SK-N-SH (cell line): Measurements from ENCODE around the gene SAT1. TPM values are rescaled to one million over a fixed set of nuclear protein-coding genes. Genes with fewer than 3 reads are reported as not detected.

ENCODE experiments used
- CTCF ChIA-PET: fragments of 300-600, 350-600 bp; formaldehyde crosslinking; extraction: SDS; loops from one replicate; lab custom pipeline; 2021; lab: Yijun Ruan, JAX
- POLR2A ChIA-PET: fragments of 350-600 bp; sonication (Branson Sonifier 250); formaldehyde crosslinking; extraction: SDS; loops from one replicate; lab custom pipeline; 2020; ENCODE audit warnings: antibody characterized with exemption, inconsistent platforms; lab: Yijun Ruan, JAX
- DNase-seq: peaks from one replicate; pipeline ENCODE4 v3.0.0; 2012
- H2AFZ ChIP-seq: fragments of 200-600 bp; sonication (generic); 2 replicates; pipeline ENCODE4 v1.8.1; 2016; ENCODE audit warnings: antibody characterized with exemption, mild to moderate bottlenecking, low read depth
- H3F3A ChIP-seq: fragments of 200-600 bp; sonication (generic); replicated peaks from 2 replicates; pipeline ENCODE3; 2016; ENCODE audit warnings: antibody characterized with exemption, mild to moderate bottlenecking; ENCODE audit not compliant: insufficient read depth
- H3K27ac ChIP-seq, 2 experiments: fragments of 200-500 bp in 1 of 2; fragments of 200-600 bp in 1 of 2; sonication (Bioruptor generic) in 1 of 2; sonication (generic), shearing (Covaris generic) in 1 of 2; 2 replicates each; pipeline versions ENCODE4 v1.5.1 to v1.6.1; 2014 to 2016; ENCODE audit warnings: low read depth in 2 of 2, inconsistent platforms in 1 of 2, low read length in 1 of 2, mild to moderate bottlenecking in 1 of 2, mixed read lengths in 1 of 2
- H3K27me3 ChIP-seq: fragments of 200-600 bp; sonication (generic), shearing (Covaris generic); 2 replicates; pipeline ENCODE4 v1.6.1; 2016; ENCODE audit warnings: mixed run types; ENCODE audit not compliant: insufficient read depth
- H3K36me3 ChIP-seq, 2 experiments: fragments of 200-500 bp in 1 of 2; fragments of 200-600 bp in 1 of 2; sonication (Bioruptor generic) in 1 of 2; sonication (generic) in 1 of 2; replicated peaks in 1 of 2; 2 replicates each; pipeline versions ENCODE3 to v1.5.1; 2014 to 2016; ENCODE audit warnings: low read length in 1 of 2, mild to moderate bottlenecking in 1 of 2; ENCODE audit not compliant: insufficient read depth in 2 of 2, control insufficient read depth in 1 of 2
- H3K4me1 ChIP-seq, 2 experiments: fragments of 200-500 bp in 1 of 2; fragments of 200-600 bp in 1 of 2; sonication (Bioruptor generic) in 1 of 2; sonication (generic), shearing (Covaris generic) in 1 of 2; 2 replicates each; pipeline versions ENCODE4 v1.5.1 to v1.6.1; 2014 to 2016; ENCODE audit warnings: low read depth in 1 of 2, low read length in 1 of 2, mixed run types in 1 of 2; ENCODE audit not compliant: insufficient read depth in 2 of 2, control insufficient read depth in 1 of 2
- H3K4me2 ChIP-seq: fragments of 200-600 bp; sonication (generic), shearing (Covaris generic); 2 replicates; pipeline ENCODE4 v1.6.1; 2017; ENCODE audit warnings: mixed run types
- H3K4me3 ChIP-seq, 2 experiments: fragments of 200-500 bp in 1 of 2; fragments of 200-600 bp in 1 of 2; sonication (Bioruptor generic) in 1 of 2; sonication (generic), shearing (Covaris generic) in 1 of 2; 2 replicates each; pipeline versions ENCODE4 v1.5.1 to v1.8.1; 2014 to 2016; ENCODE audit warnings: low read depth in 2 of 2, inconsistent platforms in 1 of 2, low read length in 1 of 2, mild to moderate bottlenecking in 1 of 2, mixed read lengths in 1 of 2, moderate library complexity in 1 of 2
- H3K79me2 ChIP-seq: fragments of 200-600 bp; sonication (generic); 2 replicates; pipeline ENCODE4 v1.8.1; 2017; ENCODE audit warnings: mild to moderate bottlenecking; ENCODE audit not compliant: insufficient read depth
- H3K9ac ChIP-seq: fragments of 200-600 bp; sonication (generic); 2 replicates; pipeline ENCODE4 v1.6.1; 2017; ENCODE audit warnings: mixed run types
- H3K9me2 ChIP-seq: fragments of 200-600 bp; sonication (generic); 2 replicates; pipeline ENCODE4 v1.6.1; 2017; ENCODE audit warnings: mixed run types
- H3K9me3 ChIP-seq: fragments of 200-600 bp; sonication (generic); 2 replicates; pipeline ENCODE4 v1.6.1; 2017; ENCODE audit warnings: mixed run types, mild to moderate bottlenecking, moderate library complexity
- H4K20me1 ChIP-seq: fragments of 200-600 bp; sonication (generic); 2 replicates; pipeline ENCODE4 v1.6.1; 2017; ENCODE audit warnings: mild to moderate bottlenecking, mixed run types; ENCODE audit not compliant: insufficient read depth
- RAD21 ChIP-seq: IDR thresholded peaks from 2 replicates; pipeline ENCODE4 v1.6.1; 2012; ENCODE audit warnings: mild to moderate bottlenecking, low read length
- SIN3A ChIP-seq: IDR thresholded peaks from 2 replicates; pipeline ENCODE4 v1.6.1; 2012; ENCODE audit warnings: low read depth, mild to moderate bottlenecking, low read length, moderate library complexity, borderline replicate concordance
- TAF1 ChIP-seq: IDR thresholded peaks from 2 replicates; pipeline ENCODE4 v1.6.1; 2012; ENCODE audit warnings: low read depth, mild to moderate bottlenecking, low read length, moderate library complexity, borderline replicate concordance
- WGBS: methylation state at CpG from one replicate; pipeline ENCODE4 v1.1.6; 2017; ENCODE audit warnings: low lambda C conversion rate; 5-methylcytosine and 5-hydroxymethylcytosine counted together
- polyA plus RNA-seq, 3 experiments: library from polyadenylated mRNA; depleted of rRNA; stranded (reverse); fragments of >200 nt; gene quantifications; 2 replicates each; pipeline ENCODE4 v1.2.3, GENCODE V29; 2012
- small RNA-seq, 7 experiments: library from RNA; depleted of rRNA; stranded (forward); fragments of <200 nt; gene quantifications; one replicate each; pipeline ENCODE3, GENCODE V24; 2012

Gene SAT1
- polyA plus RNA-seq, 1 of the 3 experiments (the other 2 are of a cell fraction) = 131 TPM

- Histone ChIP-seq H3F3A (no peaks in the 10 kb centered on the region), H3K27ac (no peak overlapping the region), H3K4me3 (no peak overlapping the region), H3K9ac (no peak overlapping the region), H3K36me3 (no peaks in the 10 kb centered on the region), H3K9me2 (no peaks in the 10 kb centered on the region), H3K4me2 (no peak overlapping the region), H3K79me2 (no peaks in the 10 kb centered on the region), H3K9me3 (no peaks in the 10 kb centered on the region), H3K4me1 (no peaks in the 10 kb centered on the region), H4K20me1 (no peaks in the 10 kb centered on the region), H2AFZ (no peak overlapping the region), H3K27me3 (no peaks in the 10 kb centered on the region)
- CTCF ChIA-PET = no interaction called here
- POLR2A ChIA-PET = no interaction called here
- no peak for DNase-seq
- TF ChIP-seq SIN3A (no peak), TAF1 (no peak), RAD21 (no peak)
- WGBS = 54% methylated on average over 1 of the region's 1 CpG
Observed at GRCh38 chrX:23832721-23833120, 49.7 kb downstream of the SAT1 start.

Small RNA genes within 50 kb of the gene (small RNA-seq; reads per million reads assigned to genes)
- 0 reads per million in 7 experiments for gene RF00019

Other genes starting within 250 kb of the SAT1 start
- gene PRDX4, start 115.7 kb upstream of the SAT1 start, polyA plus RNA-seq (2012; rRNA removed) = 140 and 164 TPM in 2 replicates
- 23.7 and 32.4 TPM in 2 replicates for gene ACOT9, start 39.9 kb upstream of the SAT1 start, polyA plus RNA-seq (2012; rRNA removed)
- 20.3 and 22.0 TPM in 2 replicates for gene APOO, start 124.8 kb downstream of the SAT1 start, polyA plus RNA-seq (2012; rRNA removed)
- gene CXorf58, start 124.8 kb downstream of the SAT1 start, polyA plus RNA-seq (2012; rRNA removed) = not detected in 2 replicates
- 2.4 and 3.8 TPM in 2 replicates for gene KLHL15, start 244.0 kb downstream of the SAT1 start, polyA plus RNA-seq (2012; rRNA removed)